ENCODE measurements around the gene EVA1B.

The EVA1B gene

GRCh38 chr1:36341626-36342320, 18.3 kb upstream of the EVA1B start:
- Mint-ChIP-seq H3K4me1 (peaks cover 4% of the 10 kb centered on the region), H3K9me3 (no peaks in the 10 kb centered on the region), H3K36me3 (ENCODE audit: insufficient read depth) (peaks cover 14% of the 10 kb centered on the region), H3K27me3 (no peaks in the 10 kb centered on the region), H3K4me3 (no peak overlapping the region), H3K27ac (ENCODE audit: low read depth) (no peak overlapping the region)
- no peak for DNase-seq (ENCODE audit: low spot score in 2 of 2)
- no peak for ATAC-seq (replicated peaks; ENCODE audit: extremely low read depth, poor library complexity, severe bottlenecking)

GRCh38 chr1:36339615-36340014, 16.2 kb upstream of the EVA1B start:
- no peaks in the 10 kb centered on the region for H3K9me3 Mint-ChIP-seq
- peaks cover under 1% of the 10 kb centered on the region for H3K4me1 Mint-ChIP-seq
- H3K27me3 Mint-ChIP-seq = no peaks in the 10 kb centered on the region
- peaks cover 5% of the 10 kb centered on the region for H3K36me3 Mint-ChIP-seq (ENCODE audit: insufficient read depth)
- ATAC-seq (replicated peaks; ENCODE audit: extremely low read depth, poor library complexity, severe bottlenecking) (no peak), DNase-seq (ENCODE audit: low spot score in 2 of 2) (no peak)
- no peak overlapping the region for H3K4me3 Mint-ChIP-seq
- no peak overlapping the region for H3K27ac Mint-ChIP-seq (ENCODE audit: low read depth)

GRCh38 chr1:36339215-36339614, 15.8 kb upstream of the EVA1B start:
- H3K27me3 Mint-ChIP-seq = no peaks in the 10 kb centered on the region
- DNase-seq (ENCODE audit: low spot score in 2 of 2) = no peak
- H3K9me3 Mint-ChIP-seq = no peaks in the 10 kb centered on the region
- H3K4me1 Mint-ChIP-seq = no peaks in the 10 kb centered on the region
- ATAC-seq (replicated peaks; ENCODE audit: extremely low read depth, poor library complexity, severe bottlenecking) = no peak
- H3K36me3 Mint-ChIP-seq (ENCODE audit: insufficient read depth) = peaks cover 5% of the 10 kb centered on the region
- no peak overlapping the region for H3K4me3 Mint-ChIP-seq
- H3K27ac Mint-ChIP-seq (ENCODE audit: low read depth) = no peak overlapping the region

GRCh38 chr1:36337830-36338229, 14.4 kb upstream of the EVA1B start:
- H3K4me3 Mint-ChIP-seq = no peak overlapping the region
- no peaks in the 10 kb centered on the region for H3K9me3 Mint-ChIP-seq
- H3K4me1 Mint-ChIP-seq = no peaks in the 10 kb centered on the region
- ATAC-seq (replicated peaks; ENCODE audit: extremely low read depth, poor library complexity, severe bottlenecking) (no peak), DNase-seq (ENCODE audit: low spot score in 2 of 2) (no peak)
- no peaks in the 10 kb centered on the region for H3K27me3 Mint-ChIP-seq
- H3K36me3 Mint-ChIP-seq (ENCODE audit: insufficient read depth) = peaks cover 5% of the 10 kb centered on the region
- no peak overlapping the region for H3K27ac Mint-ChIP-seq (ENCODE audit: low read depth)

GRCh38 chr1:36330940-36331339, 7.5 kb upstream of the EVA1B start:
- Mint-ChIP-seq H3K27ac (ENCODE audit: low read depth) (no peak overlapping the region), H3K36me3 (ENCODE audit: insufficient read depth) (no peaks in the 10 kb centered on the region), H3K9me3 (no peaks in the 10 kb centered on the region), H3K4me3 (no peak overlapping the region), H3K27me3 (no peaks in the 10 kb centered on the region), H3K4me1 (peaks cover 7% of the 10 kb centered on the region)
- no peak for DNase-seq (ENCODE audit: low spot score in 2 of 2)
- no peak for ATAC-seq (replicated peaks; ENCODE audit: extremely low read depth, poor library complexity, severe bottlenecking)

GRCh38 chr1:36329817-36330216, 6.4 kb upstream of the EVA1B start:
- H3K9me3 Mint-ChIP-seq = no peaks in the 10 kb centered on the region
- H3K27me3 Mint-ChIP-seq = no peaks in the 10 kb centered on the region
- no peaks in the 10 kb centered on the region for H3K36me3 Mint-ChIP-seq (ENCODE audit: insufficient read depth)
- H3K4me1 Mint-ChIP-seq = peaks cover 7% of the 10 kb centered on the region
- DNase-seq (ENCODE audit: low spot score in 2 of 2) = no peak
- H3K4me3 Mint-ChIP-seq = no peak overlapping the region
- no peak for ATAC-seq (replicated peaks; ENCODE audit: extremely low read depth, poor library complexity, severe bottlenecking)
- no peak overlapping the region for H3K27ac Mint-ChIP-seq (ENCODE audit: low read depth)

- H3K27me3 Mint-ChIP-seq = no peaks in the 10 kb centered on the region
- peaks cover 18% of the 10 kb centered on the region for H3K4me1 Mint-ChIP-seq
- no peak for ATAC-seq (replicated peaks; ENCODE audit: extremely low read depth, poor library complexity, severe bottlenecking)
Measured at GRCh38 chr1:36328713-36329112, 5.3 kb upstream of the EVA1B start.

GRCh38 chr1:36328088-36328480, 4.6 kb upstream of the EVA1B start:
- DNase-seq (ENCODE audit: low spot score in 2 of 2) = no peak
- Mint-ChIP-seq H3K36me3 (ENCODE audit: insufficient read depth) (no peaks in the 10 kb centered on the region), H3K27me3 (no peaks in the 10 kb centered on the region), H3K9me3 (no peaks in the 10 kb centered on the region), H3K27ac (ENCODE audit: low read depth) (no peak overlapping the region), H3K4me1 (peaks cover 19% of the 10 kb centered on the region), H3K4me3 (no peak overlapping the region)
- no peak for ATAC-seq (replicated peaks; ENCODE audit: extremely low read depth, poor library complexity, severe bottlenecking)

More at GRCh38 chr1:36328713-36329112, 5.3 kb upstream of the EVA1B start:
- no peak for DNase-seq (ENCODE audit: low spot score in 2 of 2)
- H3K9me3 Mint-ChIP-seq = no peaks in the 10 kb centered on the region
- no peak overlapping the region for H3K27ac Mint-ChIP-seq (ENCODE audit: low read depth)
- no peak overlapping the region for H3K4me3 Mint-ChIP-seq
- H3K36me3 Mint-ChIP-seq (ENCODE audit: insufficient read depth) = no peaks in the 10 kb centered on the region

- DNase-seq (ENCODE audit: low spot score in 2 of 2) (no peak), ATAC-seq (replicated peaks; ENCODE audit: extremely low read depth, poor library complexity, severe bottlenecking) (no peak)
- no peaks in the 10 kb centered on the region for H3K36me3 Mint-ChIP-seq (ENCODE audit: insufficient read depth)
- H3K9me3 Mint-ChIP-seq = no peaks in the 10 kb centered on the region
- H3K27me3 Mint-ChIP-seq = no peaks in the 10 kb centered on the region
- no peak overlapping the region for H3K27ac Mint-ChIP-seq (ENCODE audit: low read depth)
- H3K4me3 Mint-ChIP-seq = no peak overlapping the region
- H3K4me1 Mint-ChIP-seq = peaks cover 19% of the 10 kb centered on the region
Measured at GRCh38 chr1:36327421-36328087, 4.1 kb upstream of the EVA1B start.

- Mint-ChIP-seq H3K4me1 (peaks cover 19% of the 10 kb centered on the region), H3K9me3 (no peaks in the 10 kb centered on the region), H3K27me3 (no peaks in the 10 kb centered on the region), H3K27ac (ENCODE audit: low read depth) (no peak overlapping the region), H3K36me3 (ENCODE audit: insufficient read depth) (no peaks in the 10 kb centered on the region), H3K4me3 (no peak overlapping the region)
- DNase-seq (ENCODE audit: low spot score in 2 of 2) (no peak), ATAC-seq (replicated peaks; ENCODE audit: extremely low read depth, poor library complexity, severe bottlenecking) (no peak)
Measured at GRCh38 chr1:36326499-36326898, 3.1 kb upstream of the EVA1B start.

GRCh38 chr1:36324353-36324703, 883 bp upstream of the EVA1B start:
- H3K27me3 Mint-ChIP-seq = no peaks in the 10 kb centered on the region
- no peaks in the 10 kb centered on the region for H3K9me3 Mint-ChIP-seq
- no peaks in the 10 kb centered on the region for H3K36me3 Mint-ChIP-seq (ENCODE audit: insufficient read depth)
- ATAC-seq (replicated peaks; ENCODE audit: extremely low read depth, poor library complexity, severe bottlenecking) (no peak), DNase-seq (ENCODE audit: low spot score in 2 of 2) (no peak)
- no peak overlapping the region for H3K27ac Mint-ChIP-seq (ENCODE audit: low read depth)
- H3K4me1 Mint-ChIP-seq = peaks cover 26% of the 10 kb centered on the region
- H3K4me3 Mint-ChIP-seq = peak overlapping the region; percentile 80

GRCh38 chr1:36322786-36323635, 434 bp downstream of the EVA1B start:
- Mint-ChIP-seq H3K36me3 (ENCODE audit: insufficient read depth) (peaks cover 1% of the 10 kb centered on the region), H3K9me3 (no peaks in the 10 kb centered on the region), H3K27me3 (no peaks in the 10 kb centered on the region), H3K27ac (ENCODE audit: low read depth) (no peak overlapping the region), H3K4me3 (peak overlapping the region; percentile 80), H3K4me1 (peaks cover 26% of the 10 kb centered on the region)
- DNase-seq (ENCODE audit: low spot score in 2 of 2) (no peak), ATAC-seq (replicated peaks; ENCODE audit: extremely low read depth, poor library complexity, severe bottlenecking) (peak; percentile 65)

Measured in central memory CD8-positive, alpha-beta T cell (primary cell).